Retinal pigment epithelial cell (primary cell): Measurements from ENCODE around the gene CCDC70.

Experiments
- DNase-seq: peaks from one replicate; pipeline ENCODE4 v3.0.0-alpha.2; 2010; ENCODE audit warnings: low read depth
- H3K4me3 ChIP-seq: 2 replicates; pipeline ENCODE4 v1.5.1; 2011; ENCODE audit warnings: mild to moderate bottlenecking, low read length, control low read depth, moderate library complexity
- CTCF ChIP-seq: conservative IDR thresholded peaks from 2 replicates; pipeline ENCODE4 v1.5.1; 2011; ENCODE audit warnings: low read depth, low read length, control low read depth, inconsistent platforms

Gene CCDC70

GRCh38 chr13:51846756-51847155 lies 15.0 kb upstream of the CCDC70 start:
- DNase-seq: no peak
- TF ChIP-seq CTCF: no peak
- no peak overlapping the region for H3K4me3 ChIP-seq

- DNase-seq: no peak
- no peak for TF ChIP-seq CTCF
- no peak overlapping the region for H3K4me3 ChIP-seq
Observed at GRCh38 chr13:51848674-51849073, 13.1 kb upstream of the CCDC70 start.

DNA sequence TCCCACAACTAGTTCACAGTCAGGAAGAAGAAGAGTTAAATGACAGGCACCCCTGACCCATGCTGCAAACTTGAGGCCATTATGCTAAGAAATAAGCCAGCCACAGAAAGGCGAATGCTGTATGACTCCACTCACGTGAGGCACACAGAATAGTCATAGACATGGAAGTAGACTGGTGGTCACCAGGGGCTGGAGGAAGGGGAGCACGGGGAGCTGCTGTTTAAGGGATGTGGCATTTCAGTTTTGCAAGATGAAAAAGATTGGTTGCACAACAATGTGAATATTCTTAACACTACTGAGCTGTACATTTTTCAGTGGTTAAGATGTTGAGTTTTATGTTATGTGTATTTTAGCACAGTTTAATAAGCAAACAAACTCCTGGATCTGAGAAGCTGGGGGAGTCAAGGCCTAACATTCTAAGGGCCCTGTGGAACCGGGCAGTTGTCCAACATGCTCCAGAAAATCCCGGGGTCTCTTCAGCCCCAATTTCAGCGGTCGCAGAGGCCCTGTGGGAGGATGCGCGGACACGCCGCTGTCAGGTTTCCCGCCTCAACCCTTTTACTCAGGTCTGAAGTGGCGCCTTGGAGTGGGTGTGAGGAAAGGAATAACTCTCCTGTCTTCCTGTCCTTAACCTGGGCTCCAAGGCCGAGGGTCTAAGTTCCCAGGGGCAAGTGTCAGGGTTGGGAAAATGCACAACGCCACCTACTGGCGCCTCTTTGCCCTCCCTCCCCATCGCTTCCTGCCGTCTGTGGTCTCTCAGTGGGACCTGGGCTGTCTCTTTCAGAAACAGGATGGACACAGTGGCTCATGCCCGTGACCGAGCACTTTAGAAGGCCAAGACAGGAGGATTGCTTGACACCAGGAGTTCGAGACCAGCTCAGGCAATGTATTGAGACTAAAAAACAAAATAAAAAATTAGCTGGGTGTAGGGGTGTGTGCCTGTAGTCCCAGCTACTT lies 12.3 kb upstream of the CCDC70 start:
- peak; percentile 69 for TF ChIP-seq CTCF
- H3K4me3 ChIP-seq: no peak overlapping the region
- DNase-seq: no peak

DNA sequence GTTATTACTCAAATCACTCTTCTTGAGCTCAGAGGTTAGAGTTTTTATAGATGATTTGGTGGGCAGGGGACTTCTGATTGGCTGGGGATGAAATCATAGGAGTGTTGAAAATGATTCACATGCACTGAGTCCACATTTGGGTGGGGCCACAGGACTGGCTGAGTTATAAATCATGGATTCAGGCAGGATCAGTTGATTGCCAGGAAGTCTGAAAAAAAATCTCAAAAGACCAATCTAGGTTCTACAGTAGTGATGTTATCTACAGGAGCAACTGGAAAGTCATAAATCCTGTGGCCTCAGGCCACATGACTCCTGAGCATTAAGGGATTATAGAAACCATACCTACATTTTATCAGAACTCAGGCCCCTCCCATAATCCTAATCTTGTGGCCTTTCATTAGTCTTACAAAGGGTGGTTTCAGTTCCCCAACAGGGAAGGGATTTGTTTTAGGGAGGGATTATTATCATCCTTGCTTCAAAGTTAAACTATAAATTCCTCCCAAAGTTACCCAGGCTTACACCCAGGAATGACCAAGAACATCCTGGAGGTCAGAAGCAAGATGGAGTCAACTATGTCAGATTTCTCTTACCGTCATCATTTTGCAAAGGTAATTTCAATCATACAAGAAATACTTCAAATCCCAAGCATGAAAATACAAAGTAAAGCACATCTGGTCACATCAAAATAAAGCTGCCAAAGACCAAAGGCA lies 5.6 kb upstream of the CCDC70 start:
- no peak for DNase-seq
- no peak overlapping the region for H3K4me3 ChIP-seq
- TF ChIP-seq CTCF: no peak

DNA sequence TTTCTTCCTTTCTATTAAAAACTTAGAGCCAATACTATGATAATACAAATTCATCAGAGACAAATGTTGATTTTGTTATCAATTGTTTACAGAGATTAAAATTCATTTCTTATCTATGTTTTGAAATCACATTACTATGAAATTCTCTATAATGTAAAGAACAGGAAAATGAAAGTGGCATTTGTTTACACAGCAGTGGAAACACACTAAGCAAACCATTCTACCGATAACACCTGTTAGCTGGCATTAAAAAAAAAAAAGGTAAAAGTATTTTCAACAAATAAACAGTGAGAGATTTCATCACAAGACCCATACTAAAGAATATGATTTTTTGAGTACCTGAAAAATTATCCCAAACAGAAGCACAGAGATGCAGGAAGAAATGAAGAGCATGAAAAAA lies 4.8 kb upstream of the CCDC70 start:
- no peak for DNase-seq
- no peak overlapping the region for H3K4me3 ChIP-seq
- TF ChIP-seq CTCF: no peak

DNA sequence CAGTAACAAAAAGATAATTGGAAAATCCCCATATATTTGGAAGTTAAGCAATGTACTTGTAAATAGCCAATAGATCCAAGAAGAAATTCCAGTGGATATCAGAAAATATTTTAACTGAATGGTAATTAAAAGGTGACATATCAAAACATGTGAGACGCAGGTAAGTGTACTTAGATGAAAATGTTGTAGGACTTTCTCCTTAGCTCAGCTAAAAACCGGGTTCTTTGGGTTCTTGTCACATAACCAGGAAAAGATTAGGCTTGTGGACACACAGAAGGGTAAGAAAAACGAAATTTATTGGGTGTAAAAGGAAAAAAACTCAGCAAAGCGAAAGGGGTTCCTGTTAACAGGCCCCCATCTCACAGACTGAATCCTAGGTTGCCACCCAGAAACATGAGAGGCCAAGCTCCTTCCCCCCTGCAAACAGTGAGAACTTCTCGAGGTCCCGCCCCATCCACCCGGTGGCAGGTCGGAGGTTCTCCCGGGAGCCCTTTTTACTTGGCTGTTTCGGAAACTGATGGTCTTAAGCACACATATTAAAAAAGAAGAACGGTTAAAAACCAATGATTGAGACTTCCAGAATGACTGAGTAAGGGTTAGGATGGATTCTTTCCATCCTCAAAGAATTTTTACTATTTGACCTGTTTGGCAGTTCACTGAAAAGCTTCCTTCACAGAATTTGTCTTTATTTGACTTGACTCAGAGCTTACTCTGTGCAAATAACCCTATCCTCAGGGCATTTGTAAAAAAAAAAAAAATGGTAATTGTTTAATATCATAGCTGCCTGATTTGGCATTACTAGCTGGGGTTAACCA lies 3.1 kb upstream of the CCDC70 start:
- no peak for DNase-seq
- no peak overlapping the region for H3K4me3 ChIP-seq
- TF ChIP-seq CTCF: no peak
